NCI-H345 (cell line): ENCODE measurements around the gene FIGLA.

Experiments
- DNase-seq: peaks from one replicate; lab custom pipeline; 2025; lab: John Stamatoyannopoulos, UW

The FIGLA gene

DNA sequence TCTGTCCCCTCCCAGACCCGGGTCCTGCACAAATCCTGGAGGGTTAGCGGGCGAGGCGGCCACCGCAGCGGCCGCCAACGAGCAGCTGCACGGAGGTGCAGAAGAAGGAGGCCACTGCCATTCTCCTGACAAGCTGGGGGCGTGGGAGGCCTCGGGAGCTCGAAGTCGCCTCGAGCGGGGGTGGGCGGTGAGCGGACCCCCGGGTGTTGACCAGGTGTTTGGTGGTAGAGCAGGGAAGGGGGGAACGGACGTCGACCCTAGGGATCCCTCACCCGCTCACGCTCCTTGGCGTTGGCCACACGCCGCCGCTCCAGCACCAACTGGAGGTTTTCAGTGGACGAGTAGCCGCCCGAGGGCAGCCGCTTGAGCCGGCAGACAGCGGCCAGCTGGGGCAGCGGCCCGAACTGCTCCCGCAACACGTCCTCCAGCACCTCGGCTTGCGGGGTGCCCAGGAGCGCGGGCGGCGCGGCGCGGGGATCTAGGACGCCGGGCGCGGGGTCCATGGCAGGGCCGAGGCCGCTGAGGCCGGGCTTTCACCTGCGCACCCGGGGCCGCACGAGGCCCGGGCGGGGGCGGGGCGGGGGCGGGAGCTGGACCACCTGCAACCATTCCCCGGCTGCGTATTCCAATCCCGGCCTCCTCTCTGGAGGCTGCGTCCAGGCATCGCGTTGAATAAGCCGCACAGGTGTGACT is at the start of gene FIGLA:
FIGLA (minus strand) TSS at position 508 of the 693 bp plus-strand sequence; CDS start at position 503, 5 bp downstream.
- no peak for DNase-seq

DNA sequence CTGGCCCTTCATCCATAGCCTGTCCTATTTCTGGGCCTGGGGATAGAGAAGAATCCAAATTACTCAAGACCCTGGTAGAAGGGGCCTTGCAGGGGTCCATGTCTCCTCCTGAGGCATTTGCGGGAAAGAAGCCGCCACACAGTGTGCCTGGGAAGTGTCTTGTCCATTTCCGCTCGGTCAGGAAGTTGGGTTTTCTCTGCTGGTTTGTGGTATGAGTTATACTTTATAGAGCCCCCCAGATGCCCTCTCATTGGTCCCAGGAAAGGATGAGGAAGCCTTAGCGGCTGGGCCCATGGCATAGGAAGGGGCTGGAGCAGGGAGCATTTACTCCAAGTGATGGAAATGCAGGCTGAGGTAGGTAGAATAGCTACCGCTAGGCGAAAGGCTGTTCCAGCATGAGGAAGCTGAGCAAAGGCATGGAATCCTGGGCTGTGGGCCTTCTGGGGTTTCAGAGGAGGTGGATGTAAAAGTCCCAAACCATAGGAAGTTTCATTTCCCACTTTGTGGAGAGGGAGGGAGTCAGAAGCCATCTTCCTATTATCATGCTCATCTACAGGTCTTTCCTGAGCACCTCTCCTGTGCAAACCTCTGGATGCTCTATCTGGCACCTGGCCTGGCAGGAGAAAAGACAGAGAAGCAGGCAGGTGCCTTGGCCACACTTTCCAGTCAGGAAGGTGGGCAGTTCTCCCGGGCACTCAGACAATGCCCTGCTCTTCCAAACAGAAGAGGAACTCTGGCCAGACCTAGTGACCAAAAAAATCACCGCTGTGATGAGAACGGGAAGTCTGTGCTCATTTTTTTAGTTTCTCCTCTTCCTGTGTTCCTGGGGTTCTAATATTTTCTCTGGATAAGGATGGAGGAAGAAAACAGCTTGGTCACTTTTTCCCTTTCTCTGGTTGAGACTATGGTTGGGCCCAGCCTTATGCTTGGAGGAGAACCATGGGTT is 47.8 kb upstream of the FIGLA start:
- no peak for DNase-seq

GRCh38 chr2:70835643-70836042 is 45.2 kb upstream of the FIGLA start, which contains the start of gene CD207:
TSS of gene CD207 (minus strand) at chr2:70835816. CDS start at chr2:70835776, 40 bp downstream.
- no peak for DNase-seq

DNA sequence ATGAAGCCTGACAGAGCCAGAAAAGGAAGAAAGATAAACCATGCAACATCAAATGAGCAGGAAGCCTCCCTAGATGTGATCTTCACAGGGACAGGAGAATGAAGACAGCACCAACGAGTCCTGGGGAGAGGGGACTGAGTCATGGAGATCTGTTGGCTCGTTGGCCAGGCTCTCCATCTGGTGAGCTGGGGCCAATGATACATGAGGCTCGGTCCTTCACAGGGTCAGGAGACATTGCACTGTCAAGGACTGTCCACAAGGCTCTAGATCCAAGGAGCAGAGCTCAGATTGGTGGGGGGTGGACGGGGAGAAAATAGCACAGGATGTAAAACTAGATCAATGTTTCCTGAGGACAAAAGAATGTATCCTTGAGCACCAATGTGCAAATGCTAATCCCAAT is 44.4 kb upstream of the FIGLA start:
- no peak for DNase-seq

GRCh38 chr2:70834106-70834505 is 43.7 kb upstream of the FIGLA start:
- no peak for DNase-seq

DNA sequence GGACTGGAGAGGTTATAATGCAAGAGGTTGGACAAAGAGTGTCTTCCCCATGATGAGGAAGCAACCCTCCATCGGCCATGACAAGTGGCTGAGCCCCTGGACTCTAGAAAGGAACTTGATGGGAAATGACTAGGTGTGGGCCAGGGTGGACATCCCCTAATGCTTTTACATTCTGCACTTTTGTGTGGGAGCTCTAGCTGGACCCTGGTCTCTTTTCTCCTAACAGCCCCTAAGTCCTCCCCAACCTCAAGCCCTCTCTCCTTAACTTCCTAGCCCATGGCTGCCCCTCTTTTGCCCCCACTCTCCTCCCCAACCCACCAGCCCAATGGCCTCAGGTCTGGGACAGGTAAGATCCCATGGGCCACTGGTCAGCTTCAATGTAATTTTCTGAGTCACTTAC is 42.8 kb upstream of the FIGLA start:
- no peak for DNase-seq

- DNase-seq, result no peak
These were observed 41.9 kb upstream of the FIGLA start for GRCh38 chr2:70832386-70832785.

GRCh38 chr2:70831861-70832260 is 41.4 kb upstream of the FIGLA start:
- no peak for DNase-seq

DNA sequence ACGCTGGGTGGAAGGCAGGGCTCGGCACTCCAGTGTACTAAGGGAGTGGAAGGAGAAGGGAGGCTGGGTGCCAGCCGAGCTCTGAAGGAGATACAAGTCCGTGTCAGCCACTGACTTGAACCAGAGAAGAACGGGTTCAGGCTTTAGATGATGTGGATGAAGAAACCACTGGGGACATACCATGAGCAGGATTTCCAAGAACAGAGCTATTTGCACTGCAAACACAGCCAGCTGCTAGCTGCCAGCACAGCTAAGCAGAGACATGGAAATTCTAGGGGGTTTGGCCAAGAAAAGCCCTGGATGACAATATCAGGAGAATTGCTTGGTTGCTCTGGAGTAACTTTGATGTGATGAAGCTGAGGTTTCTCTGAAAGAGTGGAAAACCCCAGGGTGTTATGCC is 39.9 kb upstream of the FIGLA start:
- no peak for DNase-seq

DNA sequence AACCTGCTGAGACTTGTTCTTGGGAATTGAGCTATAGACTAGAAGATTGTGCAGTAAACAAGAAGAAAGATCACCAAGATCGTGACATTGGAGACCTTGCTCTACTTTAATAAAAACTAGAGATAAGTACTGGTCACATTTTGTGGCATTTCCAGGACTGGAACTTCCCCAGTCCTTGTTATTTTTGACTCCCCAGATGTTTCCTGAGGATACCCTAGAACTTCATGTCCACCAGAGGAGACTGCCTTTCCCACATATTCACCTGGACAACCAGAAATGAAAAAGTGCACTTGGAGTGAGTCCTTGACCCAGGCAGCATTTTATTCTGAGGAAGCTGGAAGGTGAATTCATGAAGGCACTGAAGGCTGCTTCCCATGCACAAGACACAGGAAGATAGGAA is 39.5 kb upstream of the FIGLA start:
- DNase-seq, result no peak

DNA sequence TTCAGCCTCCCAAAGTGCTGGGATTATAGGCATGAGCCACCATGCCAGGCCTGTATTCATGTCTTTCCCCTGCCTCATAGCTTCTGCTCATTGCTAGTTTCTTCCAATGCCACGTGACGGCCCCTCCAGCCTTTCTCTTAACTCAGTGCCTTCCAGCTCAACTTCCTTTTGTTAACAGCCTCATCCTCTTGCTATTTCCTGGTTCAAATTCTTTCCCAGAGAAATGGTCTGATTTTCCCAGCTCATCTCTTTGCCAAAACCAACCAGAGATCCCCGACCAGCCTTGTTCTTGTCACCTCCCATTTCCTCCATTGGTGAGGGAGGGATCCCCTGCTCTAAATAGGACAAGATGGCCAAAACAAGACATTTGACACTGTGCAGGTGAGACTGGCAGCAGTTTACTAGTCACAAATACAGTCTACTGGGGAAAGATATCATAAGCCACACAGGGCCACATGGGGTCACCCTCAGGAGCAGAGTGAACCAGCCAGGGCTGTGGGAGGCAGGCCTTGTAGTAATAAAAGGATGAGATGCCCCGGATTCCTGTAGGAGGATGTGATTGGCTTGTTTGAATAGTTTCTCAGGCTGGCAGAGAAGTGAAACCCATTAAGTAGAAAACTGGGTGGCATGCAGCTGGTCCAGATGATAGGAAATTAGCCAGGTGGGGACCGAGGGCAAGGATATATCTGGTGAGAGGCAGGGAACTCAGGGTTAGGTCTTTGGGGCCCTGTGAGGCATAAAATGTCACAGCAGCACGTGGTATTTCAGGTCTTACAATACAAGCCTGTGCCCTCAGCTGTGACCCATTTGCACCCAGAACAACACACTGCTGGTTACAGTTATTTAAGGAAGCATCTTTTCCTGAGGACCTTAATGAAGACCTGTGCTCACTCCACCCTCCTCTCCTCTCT is 38.7 kb upstream of the FIGLA start:
- DNase-seq, result no peak

GRCh38 chr2:70828115-70828514 is 37.7 kb upstream of the FIGLA start:
- no peak for DNase-seq

DNA sequence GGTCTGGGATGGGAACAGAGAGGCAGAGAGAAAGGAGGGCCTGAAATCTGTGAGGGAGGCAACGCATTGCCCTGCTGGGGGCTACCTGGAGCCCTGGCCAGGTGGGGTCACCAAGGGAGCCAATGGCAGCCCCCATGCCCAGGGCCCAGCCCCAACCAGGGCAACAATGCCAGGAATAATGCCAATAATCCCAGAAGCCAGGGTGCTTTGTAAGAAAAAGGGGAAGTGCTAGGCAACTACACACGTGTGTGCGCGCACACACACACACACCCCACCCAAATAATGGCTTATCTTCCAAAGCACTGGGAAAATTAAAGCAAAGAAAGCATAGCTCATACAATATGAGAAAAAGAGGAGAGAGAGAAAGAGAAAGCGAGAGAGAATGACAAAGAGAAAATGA is 36.9 kb upstream of the FIGLA start:
- DNase-seq, result no peak

- DNase-seq, result no peak
These were observed 36.4 kb upstream of the FIGLA start for GRCh38 chr2:70826696-70827350.

- DNase-seq, result no peak
These were observed 32.8 kb upstream of the FIGLA start for GRCh38 chr2:70823249-70823648.

- DNase-seq, result no peak
These were observed 32.4 kb upstream of the FIGLA start for GRCh38 chr2:70822843-70823242.

- DNase-seq, result no peak
These were observed 30.1 kb upstream of the FIGLA start, which contains the start of gene CLEC4F for GRCh38 chr2:70820499-70820898. TSS of gene CLEC4F (minus strand) at chr2:70820599. CDS start at chr2:70820523, 76 bp downstream.

DNA sequence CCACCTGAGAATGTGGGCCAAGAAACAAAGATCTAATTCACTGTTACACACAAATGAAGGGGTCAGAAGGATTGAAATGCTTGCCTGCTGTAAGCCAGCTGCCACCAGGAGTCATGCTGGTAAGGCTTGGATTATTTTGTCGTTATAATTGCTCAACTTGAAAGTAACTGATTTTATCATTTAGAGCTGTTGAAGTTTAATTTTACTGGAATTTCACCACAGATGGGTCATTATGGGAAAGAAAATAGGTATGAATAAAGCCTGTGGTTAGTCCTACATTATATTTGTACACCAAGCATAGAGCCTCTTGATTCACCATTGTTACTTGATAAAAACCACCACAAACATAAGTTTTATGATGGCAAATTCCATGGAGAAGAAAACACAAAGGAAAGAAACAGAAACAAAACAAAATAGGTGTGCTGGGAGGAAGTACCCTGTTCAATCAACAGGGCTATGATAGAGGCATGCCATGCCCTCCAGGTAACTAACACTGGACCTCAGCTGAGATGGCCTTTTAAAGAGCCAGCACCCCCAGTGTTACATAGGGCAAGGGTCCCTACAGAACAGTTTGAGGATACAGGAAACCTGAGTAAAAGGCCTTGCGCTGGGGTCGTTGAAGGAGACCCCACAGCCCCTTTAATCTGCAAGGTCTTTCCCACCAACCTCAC is 27.0 kb upstream of the FIGLA start:
- DNase-seq, result no peak

GRCh38 chr2:70816726-70817125 is 26.3 kb upstream of the FIGLA start:
- no peak for DNase-seq

GRCh38 chr2:70808983-70809958 is 18.8 kb upstream of the FIGLA start:
- DNase-seq, result no peak
